Fibroblast of villous mesenchyme (primary cell): Measurements from ENCODE around the gene MRPS15. TPM values are rescaled to one million over a fixed set of nuclear protein-coding genes. Genes with fewer than 3 reads are reported as not detected.

ENCODE experiments used
- DNase-seq: peaks from one replicate; pipeline ENCODE4 v3.0.0-alpha.2; 2010; ENCODE audit warnings: low read depth
- H3K4me3 ChIP-seq: 2 replicates; pipeline ENCODE4 v1.5.1; 2011; ENCODE audit warnings: low read depth, mild to moderate bottlenecking, low read length
- CTCF ChIP-seq: IDR thresholded peaks from 2 replicates; pipeline ENCODE4 v1.5.1; 2012; ENCODE audit warnings: low read depth, mild to moderate bottlenecking, low read length; ENCODE audit not compliant: insufficient read depth
- total RNA-seq: library from RNA; depleted of rRNA; stranded (reverse); fragments of >200 nt; gene quantifications from 2 replicates; pipeline ENCODE4 v1.2.3, GENCODE V29; 2012

MRPS15 gene
- total RNA-seq, 1 donor = 83.8 TPM

GRCh38 chr1:36456391-36456928 is 7.7 kb downstream of the MRPS15 start:
- no peak for DNase-seq

GRCh38 chr1:36455386-36455785 is 8.8 kb downstream of the MRPS15 start:
- no peak for DNase-seq
- H3K4me3 ChIP-seq = no peak overlapping the region
- TF ChIP-seq CTCF = no peak

More at GRCh38 chr1:36456391-36456928, 7.7 kb downstream of the MRPS15 start:
- no peak for TF ChIP-seq CTCF
- no peak overlapping the region for H3K4me3 ChIP-seq

GRCh38 chr1:36453600-36454388 is 10.4 kb downstream of the MRPS15 start:
- H3K4me3 ChIP-seq = no peak overlapping the region
- TF ChIP-seq CTCF = no peak
- DNase-seq = no peak

GRCh38 chr1:36453051-36453450 is 11.1 kb downstream of the MRPS15 start:
- no peak for TF ChIP-seq CTCF
- DNase-seq = no peak
- H3K4me3 ChIP-seq = no peak overlapping the region

GRCh38 chr1:36450919-36451305 is 13.3 kb downstream of the MRPS15 start:
- no peak for DNase-seq
- peak overlapping the region; percentile 69 for H3K4me3 ChIP-seq

GRCh38 chr1:36450270-36450918 is 13.8 kb downstream of the MRPS15 start, which contains the start of gene OSCP1:
Gene OSCP1, minus strand, starts transcription at chr1:36450451. Its CDS starts 82 bp downstream, at chr1:36450369.
- no peak for TF ChIP-seq CTCF
- peak within 1 kb of the TSS; percentile 69 for H3K4me3 ChIP-seq
- peak; percentile 97 for DNase-seq

More at GRCh38 chr1:36450919-36451305, 13.3 kb downstream of the MRPS15 start:
- no peak for TF ChIP-seq CTCF
